Activated T-cell treated with anti-CD3 and anti-CD28 coated beads, Interleukin-2, amount 50 U/mL, for 1 hour (primary cell): Measurements from ENCODE around the gene PLAC1.

Source experiments
- DNase-seq: peaks from one replicate; pipeline ENCODE4 v3.0.0-alpha.2; 2020

PLAC1 gene

GRCh38 chrX:134658002-134658759 is at the start of gene PLAC1:
TSS of gene PLAC1 (minus strand) at chrX:134658471. CDS start at chrX:134566682, 91,789 bp downstream.
- no peak for DNase-seq

- no peak for DNase-seq
Measured at GRCh38 chrX:134706138-134706537, 47.9 kb upstream of the PLAC1 start.

GRCh38 chrX:134695999-134696398 is 37.7 kb upstream of the PLAC1 start:
- DNase-seq = no peak

GRCh38 chrX:134694333-134695322 is 36.4 kb upstream of the PLAC1 start:
- DNase-seq = no peak

GRCh38 chrX:134693644-134694043 is 35.4 kb upstream of the PLAC1 start:
- no peak for DNase-seq

GRCh38 chrX:134692990-134693389 is 34.7 kb upstream of the PLAC1 start:
- DNase-seq = no peak

- DNase-seq = no peak
Measured at GRCh38 chrX:134692233-134692632, 34.0 kb upstream of the PLAC1 start.

GRCh38 chrX:134691453-134691852 is 33.2 kb upstream of the PLAC1 start:
- no peak for DNase-seq

GRCh38 chrX:134688839-134689238 is 30.6 kb upstream of the PLAC1 start:
- no peak for DNase-seq

GRCh38 chrX:134688031-134688823 is 30.0 kb upstream of the PLAC1 start:
- DNase-seq = no peak

GRCh38 chrX:134685668-134686067 is 27.4 kb upstream of the PLAC1 start:
- DNase-seq = no peak

- DNase-seq = no peak
Measured at GRCh38 chrX:134684956-134685355, 26.7 kb upstream of the PLAC1 start.

- no peak for DNase-seq
Measured at GRCh38 chrX:134683351-134684005, 25.2 kb upstream of the PLAC1 start.

GRCh38 chrX:134682081-134682480 is 23.8 kb upstream of the PLAC1 start:
- no peak for DNase-seq

- no peak for DNase-seq
Measured at GRCh38 chrX:134679644-134680043, 21.4 kb upstream of the PLAC1 start.

GRCh38 chrX:134679221-134679620 is 20.9 kb upstream of the PLAC1 start:
- DNase-seq = no peak

GRCh38 chrX:134677332-134677731 is 19.1 kb upstream of the PLAC1 start:
- no peak for DNase-seq

GRCh38 chrX:134676436-134676835 is 18.2 kb upstream of the PLAC1 start:
- no peak for DNase-seq

- DNase-seq = no peak
Measured at GRCh38 chrX:134673123-134673522, 14.9 kb upstream of the PLAC1 start.

GRCh38 chrX:134672101-134672500 is 13.8 kb upstream of the PLAC1 start:
- DNase-seq = no peak

GRCh38 chrX:134671294-134671693 is 13.0 kb upstream of the PLAC1 start:
- no peak for DNase-seq

- no peak for DNase-seq
Measured at GRCh38 chrX:134670134-134670924, 12.1 kb upstream of the PLAC1 start.
